Activated T-cell treated with anti-CD3 and anti-CD28 coated beads, Interleukin-2, amount 50 U/mL, for 1 hour (primary cell): ENCODE measurements around the gene LRRTM4.
"Not testable (repeated sequence)": the region's sequence is repeated elsewhere in the genome, so short reads cannot be mapped to it uniquely, and the experiment has no call there.

Source experiments
- DNase-seq: peaks from one replicate; pipeline ENCODE4 v3.0.0-alpha.2; 2020

The LRRTM4 gene

GRCh38 chr2:77156599-77156998, 365.6 kb downstream of the LRRTM4 start:
- DNase-seq = no peak

- no peak for DNase-seq
Measured at GRCh38 chr2:77155511-77155910, 366.7 kb downstream of the LRRTM4 start.

- no peak for DNase-seq
Measured at GRCh38 chr2:77149565-77149964, 372.6 kb downstream of the LRRTM4 start.

- no peak for DNase-seq
Measured at GRCh38 chr2:77147153-77147552, 375.0 kb downstream of the LRRTM4 start.

GRCh38 chr2:77144772-77145171, 377.4 kb downstream of the LRRTM4 start:
- DNase-seq = no peak

GRCh38 chr2:77142141-77142540, 380.0 kb downstream of the LRRTM4 start:
- DNase-seq = no peak

- DNase-seq = not testable (repeated sequence)
Measured at GRCh38 chr2:77128479-77128878, 393.7 kb downstream of the LRRTM4 start.

- DNase-seq = no peak
Measured at GRCh38 chr2:77127345-77127744, 394.8 kb downstream of the LRRTM4 start.

- DNase-seq = no peak
Measured at GRCh38 chr2:77121518-77121917, 400.7 kb downstream of the LRRTM4 start.

GRCh38 chr2:77119333-77119732, 402.8 kb downstream of the LRRTM4 start:
- no peak for DNase-seq

- no peak for DNase-seq
Measured at GRCh38 chr2:77108915-77109314, 413.3 kb downstream of the LRRTM4 start.

- DNase-seq = no peak
Measured at GRCh38 chr2:77105008-77105407, 417.2 kb downstream of the LRRTM4 start.

GRCh38 chr2:77104554-77104953, 417.6 kb downstream of the LRRTM4 start:
- no peak for DNase-seq

- DNase-seq = no peak
Measured at GRCh38 chr2:77102927-77103326, 419.2 kb downstream of the LRRTM4 start.

- no peak for DNase-seq
Measured at GRCh38 chr2:77101796-77102452, 420.3 kb downstream of the LRRTM4 start.

- DNase-seq = no peak
Measured at GRCh38 chr2:77099961-77100360, 422.2 kb downstream of the LRRTM4 start.

GRCh38 chr2:77095525-77095924, 426.7 kb downstream of the LRRTM4 start:
- DNase-seq = not testable (repeated sequence)

- no peak for DNase-seq
Measured at GRCh38 chr2:77095096-77095495, 427.1 kb downstream of the LRRTM4 start.

GRCh38 chr2:77088424-77088823, 433.8 kb downstream of the LRRTM4 start:
- DNase-seq = not testable (repeated sequence)

GRCh38 chr2:77087987-77088414, 434.2 kb downstream of the LRRTM4 start:
- DNase-seq = no peak

GRCh38 chr2:77086478-77086877, 435.7 kb downstream of the LRRTM4 start:
- DNase-seq = no peak

- no peak for DNase-seq
Measured at GRCh38 chr2:77086051-77086450, 436.1 kb downstream of the LRRTM4 start.

- no peak for DNase-seq
Measured at GRCh38 chr2:77085561-77085960, 436.6 kb downstream of the LRRTM4 start.

- no peak for DNase-seq
Measured at GRCh38 chr2:77081597-77081996, 440.6 kb downstream of the LRRTM4 start.

- DNase-seq = no peak
Measured at GRCh38 chr2:77064324-77064723, 457.9 kb downstream of the LRRTM4 start.
